Activated naive CD4-positive, alpha-beta T cell treated with Interleukin-2 at 50 U/mL for 16 hours (primary cell): ENCODE measurements around the gene KRT83.

ENCODE experiments used
- DNase-seq: peaks from one replicate; pipeline ENCODE4 v3.0.0-alpha.2; 2020

KRT83 gene

DNA sequence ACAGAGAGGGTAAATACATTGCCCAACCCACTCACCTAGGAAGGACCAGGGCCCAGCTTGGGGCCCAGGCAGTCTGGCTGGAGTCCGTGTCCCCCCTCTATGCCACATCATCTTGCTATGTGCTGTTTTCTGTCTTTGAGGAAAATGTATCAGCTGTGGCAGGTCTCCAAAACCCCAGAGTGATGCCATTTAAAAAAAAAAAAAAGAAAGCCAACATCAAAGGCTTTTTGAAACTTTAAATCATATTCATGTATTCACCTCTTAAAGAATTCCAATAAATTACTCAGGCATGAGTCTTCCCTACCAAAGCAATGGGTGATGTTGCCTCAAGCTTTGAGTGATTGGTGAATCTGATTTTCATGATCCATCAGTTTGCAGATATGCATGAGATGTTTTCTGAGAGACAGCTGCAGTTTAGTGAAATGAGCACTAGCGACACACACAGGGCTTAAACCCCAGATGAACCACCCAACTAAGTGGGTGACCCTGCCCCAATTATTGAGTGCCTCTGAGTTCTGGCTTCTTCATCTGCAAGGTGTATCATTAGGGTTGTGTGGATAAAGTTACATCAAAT is 35.9 kb downstream of the KRT83 start:
- DNase-seq: no peak

DNA sequence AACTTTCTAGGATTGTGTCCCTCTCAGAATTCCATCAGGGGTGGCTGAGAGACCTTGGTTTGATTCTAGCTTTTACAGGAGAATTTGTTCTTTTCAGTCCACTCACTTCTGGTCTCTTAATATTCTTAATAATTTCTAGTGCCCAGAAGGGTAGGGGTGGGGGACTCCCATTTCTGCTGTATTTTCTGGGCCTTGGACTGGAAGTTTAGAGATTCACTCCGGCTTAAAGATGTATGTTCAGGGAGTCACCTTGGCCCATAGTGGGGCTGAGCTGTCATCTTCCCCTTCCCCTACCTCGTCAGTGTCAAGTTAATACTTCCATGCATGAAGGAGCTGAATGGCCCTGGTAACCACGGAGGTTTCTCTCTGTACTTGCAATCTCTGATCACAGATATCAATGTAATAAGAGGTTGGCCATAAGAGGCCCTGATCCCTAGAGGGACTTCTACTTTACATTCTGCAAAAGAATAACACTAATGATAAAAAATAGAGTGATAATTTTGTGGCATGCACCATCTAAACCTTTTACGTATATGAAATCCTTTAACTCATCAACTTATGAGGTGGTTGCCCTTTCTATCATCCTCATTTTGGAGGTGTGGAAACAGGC is 36.5 kb downstream of the KRT83 start:
- no peak for DNase-seq

GRCh38 chr12:52280796-52281560 is 40.2 kb downstream of the KRT83 start:
- DNase-seq: no peak

- no peak for DNase-seq
Observed at GRCh38 chr12:52280319-52280795, 40.8 kb downstream of the KRT83 start.

DNA sequence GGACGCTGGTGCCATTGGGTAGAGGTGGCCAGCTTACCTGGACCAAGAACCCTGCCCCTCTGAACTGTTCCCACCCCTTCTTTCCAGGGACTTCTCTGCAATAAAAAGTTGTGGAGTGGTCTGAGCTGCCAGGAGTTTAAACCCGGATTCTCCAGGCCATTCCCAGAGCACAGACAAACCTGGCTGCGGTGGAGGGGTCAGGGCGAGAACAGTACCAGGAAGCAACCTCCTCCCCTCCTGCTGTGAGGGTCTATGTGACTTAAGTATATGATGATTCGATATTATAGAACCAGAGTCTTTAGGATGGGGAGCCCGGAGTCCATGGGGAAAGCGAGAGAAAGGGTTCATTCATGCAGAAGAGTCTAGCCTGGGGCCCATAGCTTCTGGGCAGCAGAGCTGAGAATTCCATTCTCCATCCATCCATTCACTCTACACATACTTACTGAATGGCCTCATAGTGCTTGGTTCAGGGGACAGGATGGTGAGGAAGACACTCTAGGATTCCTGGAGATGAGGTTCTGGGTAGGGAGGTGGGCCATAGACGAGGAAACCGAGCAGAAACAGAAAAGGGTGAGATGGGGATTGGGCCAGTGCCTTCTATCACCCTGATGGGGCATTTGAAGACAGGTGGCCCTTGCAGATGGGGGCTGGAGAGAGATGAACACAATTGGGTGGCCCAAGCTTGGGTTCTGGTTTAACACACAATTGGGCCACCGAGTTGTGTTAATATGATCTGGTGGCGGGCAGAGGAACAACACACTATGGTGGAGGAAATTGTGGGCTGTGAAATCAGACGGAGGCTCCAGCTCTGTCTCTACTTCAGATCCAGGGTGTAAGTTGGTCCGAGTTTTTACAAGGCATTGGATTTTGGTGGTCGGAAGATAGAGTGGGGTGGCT is 41.5 kb downstream of the KRT83 start:
- DNase-seq: no peak

GRCh38 chr12:52278575-52279421 is 42.4 kb downstream of the KRT83 start:
- peak; percentile 77 for DNase-seq

GRCh38 chr12:52277486-52278245 is 43.5 kb downstream of the KRT83 start:
- DNase-seq: no peak

DNA sequence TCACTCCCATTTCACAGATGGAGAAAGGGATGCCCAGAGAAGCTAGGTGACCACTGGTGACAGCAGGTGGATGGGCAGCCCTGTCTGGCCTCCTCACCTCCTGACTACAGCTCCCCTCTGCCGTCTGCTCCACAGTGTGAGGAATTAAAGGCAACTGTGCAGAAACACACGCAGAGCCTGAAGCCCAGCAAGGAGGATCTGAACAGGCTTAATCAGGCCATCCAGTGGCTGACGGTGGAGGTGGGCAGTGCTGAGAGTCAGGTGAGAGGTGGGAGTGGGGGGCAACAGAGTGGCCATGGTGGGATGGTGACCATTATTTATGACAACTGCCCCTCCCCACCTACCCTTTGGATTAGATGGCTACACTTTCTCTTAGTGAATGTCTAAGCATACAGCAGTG is 45.5 kb downstream of the KRT83 start:
- no peak for DNase-seq

GRCh38 chr12:52274521-52275120 is 46.6 kb downstream of the KRT83 start, which contains the start of gene KRT86:
KRT86 (plus strand) TSS chr12:52274645; CDS start chr12:52301917, 27,272 bp downstream.
- no peak for DNase-seq

DNA sequence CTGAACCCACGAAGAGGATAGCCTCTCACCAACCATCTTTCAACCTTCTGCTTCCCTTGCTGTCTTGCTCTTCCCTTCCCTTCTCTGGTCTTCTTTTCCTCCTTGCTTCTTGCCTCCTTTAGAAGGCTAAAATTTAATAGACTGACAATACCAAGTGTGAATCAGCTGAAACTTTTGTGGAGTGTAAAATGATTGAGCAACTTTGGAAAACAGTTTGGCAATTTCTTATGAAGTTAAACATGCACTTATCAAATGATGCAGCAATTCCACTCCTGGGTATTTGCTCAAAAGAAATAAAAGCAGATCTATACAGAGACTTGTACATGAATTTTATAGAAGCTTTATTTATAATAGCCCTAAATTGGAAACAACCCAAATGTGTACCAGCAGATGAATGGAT is 50.0 kb downstream of the KRT83 start:
- no peak for DNase-seq

GRCh38 chr12:52270541-52271070 is 50.6 kb downstream of the KRT83 start:
- no peak for DNase-seq

DNA sequence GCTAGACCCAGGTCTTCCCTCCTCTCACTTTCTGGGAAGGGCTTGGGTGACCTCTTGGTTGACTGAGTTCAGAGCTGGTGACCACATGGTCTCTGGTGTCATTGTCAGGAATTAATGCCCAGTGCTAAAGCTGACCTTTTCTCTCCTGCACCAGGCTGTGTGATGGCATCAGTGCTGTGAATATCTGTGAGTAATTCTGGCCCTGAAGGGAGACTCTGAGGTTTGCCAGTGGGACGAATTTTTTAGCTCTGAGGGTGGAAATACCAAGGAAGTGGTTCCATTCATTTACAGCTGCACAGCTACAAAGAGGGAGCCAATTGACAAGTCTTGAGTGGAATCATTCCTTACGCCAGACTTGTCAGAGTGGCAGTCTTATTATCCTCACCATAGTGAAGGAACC is 53.0 kb downstream of the KRT83 start:
- DNase-seq: no peak

- DNase-seq: no peak
Observed at GRCh38 chr12:52267699-52268098, 53.5 kb downstream of the KRT83 start.

DNA sequence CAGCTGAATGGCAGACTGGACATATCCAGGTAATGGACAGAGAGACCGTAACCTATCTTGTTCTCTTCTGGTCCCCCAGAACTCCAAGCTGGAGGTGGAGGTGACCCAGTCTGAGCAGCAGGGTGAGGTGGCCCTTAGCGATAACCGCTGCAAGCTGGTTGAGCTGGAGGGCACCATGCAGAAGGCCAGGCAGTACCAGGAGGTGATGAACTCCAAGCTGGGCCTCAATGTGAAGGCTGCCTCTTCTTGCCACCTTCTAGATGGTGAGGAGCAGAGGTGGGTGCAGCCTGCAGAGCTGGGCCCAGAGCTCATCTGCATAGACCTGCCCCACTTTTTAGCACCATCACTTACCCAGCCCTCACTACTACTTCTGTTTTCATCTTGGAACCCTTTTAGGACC is 53.9 kb downstream of the KRT83 start:
- no peak for DNase-seq

GRCh38 chr12:52266514-52266913 is 54.7 kb downstream of the KRT83 start:
- DNase-seq: no peak

DNA sequence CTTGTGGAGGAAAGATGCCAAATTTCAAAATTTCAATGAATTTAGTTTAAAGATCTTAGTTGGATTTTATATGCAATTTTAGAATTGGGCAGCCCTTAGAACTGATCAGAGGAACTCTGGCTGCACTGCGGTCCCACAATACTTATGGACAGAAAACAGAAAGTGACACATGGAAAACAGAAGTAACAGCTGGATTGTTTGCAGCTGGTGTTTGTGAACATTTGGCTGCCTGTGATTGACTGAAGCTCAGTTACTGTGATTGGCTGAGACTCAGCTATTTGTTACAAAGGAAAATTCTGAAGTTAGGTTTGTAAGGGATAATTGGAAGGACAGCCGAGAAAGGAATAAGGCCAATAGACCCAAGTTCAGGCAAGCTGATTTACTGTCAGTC is 56.8 kb downstream of the KRT83 start:
- no peak for DNase-seq
